Measurements from ENCODE around the gene ZNF680.

ZNF680 gene

DNA sequence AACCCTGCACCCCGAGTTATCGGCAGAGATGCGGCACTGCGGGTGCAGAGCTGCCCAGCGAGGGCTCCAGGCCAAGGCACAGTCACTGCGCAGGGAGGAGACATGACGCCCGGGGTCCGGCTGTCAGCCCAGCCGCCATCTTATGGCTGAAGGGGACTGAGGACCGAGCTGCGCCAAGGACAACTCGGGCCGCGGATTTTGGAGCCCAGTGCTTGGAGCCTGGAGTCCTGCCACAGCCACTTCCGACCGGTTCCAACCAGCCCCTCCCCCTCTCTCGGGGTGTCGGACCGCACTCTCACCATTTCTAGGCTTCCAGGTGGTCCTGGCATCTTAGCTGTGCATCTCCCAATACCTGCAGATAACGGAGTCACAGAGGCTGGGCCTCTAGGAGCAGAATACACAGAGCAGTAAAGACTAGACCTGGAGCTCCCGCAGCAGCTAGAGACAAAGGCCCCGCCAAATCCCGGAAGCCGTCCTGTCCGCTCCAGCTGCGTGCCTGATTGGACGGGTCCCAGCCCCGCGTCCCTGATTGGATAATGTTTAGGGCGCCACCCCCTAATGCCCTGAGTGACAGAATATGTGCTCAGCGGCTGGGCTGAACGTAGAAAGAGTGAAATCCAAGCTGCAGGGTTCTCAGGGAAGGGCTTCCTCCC, at the start of gene ZNF680:
Gene ZNF680 (minus strand): TSS at position 446 of the 653 bp plus-strand sequence. CDS start 117 bp downstream, at position 329.
- DNase-seq (ENCODE audit: low read depth, low spot score): peak; percentile 57
- H3K36me3 ChIP-seq (ENCODE audit: insufficient read depth, low read length): peaks cover 20% of the 10 kb centered on the region
- H3K27ac ChIP-seq: peak within 1 kb of the TSS; percentile 68; the same call in 1 of the 2 replicates
- peak within 1 kb of the TSS; percentile 93 for H3K4me3 ChIP-seq
- TF ChIP-seq POLR2AphosphoS5 (IDR thresholded peaks at IDR 0.05; ENCODE audit: borderline replicate concordance, low read depth, low read length) (peak; percentile 58; the same call in 1 of the 2 replicates), FOXP2 (optimal IDR thresholded peaks at IDR 0.05; ENCODE audit: control extremely low read depth, extremely low read length, insufficient read depth) (no peak)
- no peaks in the 10 kb centered on the region for H3K9me3 ChIP-seq (ENCODE audit: low read depth, low read length)
- peak within 1 kb of the TSS; percentile 87 for H3K9ac ChIP-seq (ENCODE audit: insufficient read length)

DNA sequence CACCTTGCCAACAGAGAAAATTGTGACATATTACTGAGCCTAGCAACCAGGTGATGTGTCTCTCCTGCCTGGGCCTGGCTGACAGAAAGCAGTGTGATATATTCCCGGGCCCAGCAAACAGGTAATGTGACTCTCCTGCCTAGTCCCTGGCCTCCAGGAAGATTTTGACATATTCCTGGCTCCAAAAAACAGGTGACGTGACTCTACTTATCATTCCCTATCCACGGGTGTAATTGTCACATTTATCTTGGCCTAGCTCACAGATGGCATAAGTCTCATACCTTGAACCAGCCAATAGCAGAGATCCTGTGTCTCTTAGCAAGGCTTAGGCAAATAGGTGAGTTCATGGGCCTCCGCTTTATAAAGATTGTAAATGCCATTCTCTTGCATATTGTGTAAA, 49.6 kb upstream of the ZNF680 start:
- Histone ChIP-seq H3K36me3 (ENCODE audit: insufficient read depth, low read length) (no peaks in the 10 kb centered on the region), H3K9me3 (ENCODE audit: low read depth, low read length) (no peaks in the 10 kb centered on the region), H3K4me3 (no peak overlapping the region)

DNA sequence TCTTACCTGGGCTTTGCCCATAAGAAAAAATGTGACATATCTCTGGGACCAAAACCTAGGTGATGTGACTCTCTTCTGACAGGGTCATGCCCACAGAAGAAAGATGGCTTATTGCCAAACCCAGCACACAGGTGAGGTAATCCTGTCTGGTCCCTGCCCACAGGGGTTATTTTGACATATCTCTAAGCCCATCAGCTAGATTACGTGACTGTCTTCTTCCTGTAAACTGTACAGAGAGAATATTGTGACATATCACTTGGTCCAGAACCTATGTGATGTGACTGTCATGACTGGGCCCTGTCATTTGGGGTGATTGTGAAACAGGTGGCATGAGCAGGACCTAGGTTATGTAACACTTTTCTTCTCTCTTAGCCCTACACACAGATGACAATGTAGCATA, 48.8 kb upstream of the ZNF680 start:
- Histone ChIP-seq H3K9ac (ENCODE audit: insufficient read length) (no peak overlapping the region), H3K36me3 (ENCODE audit: insufficient read depth, low read length) (no peaks in the 10 kb centered on the region), H3K4me3 (no peak overlapping the region), H3K27ac (no peak overlapping the region), H3K9me3 (ENCODE audit: low read depth, low read length) (no peaks in the 10 kb centered on the region)
- no peak for TF ChIP-seq POLR2AphosphoS5 (IDR thresholded peaks at IDR 0.05; ENCODE audit: borderline replicate concordance, low read depth, low read length)
- TF ChIP-seq FOXP2 (optimal IDR thresholded peaks at IDR 0.05; ENCODE audit: control extremely low read depth, extremely low read length, insufficient read depth): no peak
- TF ChIP-seq EZH2 (IDR thresholded peaks at IDR 0.05): no peak
- DNase-seq (ENCODE audit: low read depth, low spot score): no peak

More for the DNA sequence above, 49.6 kb upstream of the ZNF680 start:
- TF ChIP-seq EZH2 (IDR thresholded peaks at IDR 0.05) (no peak), FOXP2 (optimal IDR thresholded peaks at IDR 0.05; ENCODE audit: control extremely low read depth, extremely low read length, insufficient read depth) (no peak), POLR2AphosphoS5 (IDR thresholded peaks at IDR 0.05; ENCODE audit: borderline replicate concordance, low read depth, low read length) (no peak)
- no peak for DNase-seq (ENCODE audit: low read depth, low spot score)
- Histone ChIP-seq H3K9ac (ENCODE audit: insufficient read length) (no peak overlapping the region), H3K27ac (no peak overlapping the region)

DNA sequence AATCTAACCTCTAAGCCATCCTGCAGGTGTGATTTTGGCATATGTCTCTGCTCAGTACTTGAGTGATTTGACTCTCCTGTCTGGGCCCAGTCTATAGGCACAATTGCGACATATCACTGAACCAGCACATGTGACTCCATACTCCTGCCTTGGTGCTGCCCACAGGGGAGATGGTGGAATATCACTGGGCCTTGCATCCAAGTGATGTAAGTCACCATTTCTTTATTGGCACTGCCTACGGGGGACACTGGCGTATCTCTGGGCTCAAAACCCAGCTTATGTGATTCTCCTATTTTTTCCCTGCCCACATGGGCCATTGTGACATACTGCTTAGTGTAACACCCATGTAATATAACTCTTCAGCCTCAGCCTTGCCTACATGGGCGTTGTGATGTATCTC, 48.1 kb upstream of the ZNF680 start:
- Histone ChIP-seq H3K4me3 (no peak overlapping the region), H3K27ac (no peak overlapping the region), H3K9ac (ENCODE audit: insufficient read length) (no peak overlapping the region), H3K9me3 (ENCODE audit: low read depth, low read length) (no peaks in the 10 kb centered on the region), H3K36me3 (ENCODE audit: insufficient read depth, low read length) (no peaks in the 10 kb centered on the region)
- TF ChIP-seq POLR2AphosphoS5 (IDR thresholded peaks at IDR 0.05; ENCODE audit: borderline replicate concordance, low read depth, low read length): no peak
- no peak for TF ChIP-seq EZH2 (IDR thresholded peaks at IDR 0.05)
- TF ChIP-seq FOXP2 (optimal IDR thresholded peaks at IDR 0.05; ENCODE audit: control extremely low read depth, extremely low read length, insufficient read depth): no peak
- no peak for DNase-seq (ENCODE audit: low read depth, low spot score)

DNA sequence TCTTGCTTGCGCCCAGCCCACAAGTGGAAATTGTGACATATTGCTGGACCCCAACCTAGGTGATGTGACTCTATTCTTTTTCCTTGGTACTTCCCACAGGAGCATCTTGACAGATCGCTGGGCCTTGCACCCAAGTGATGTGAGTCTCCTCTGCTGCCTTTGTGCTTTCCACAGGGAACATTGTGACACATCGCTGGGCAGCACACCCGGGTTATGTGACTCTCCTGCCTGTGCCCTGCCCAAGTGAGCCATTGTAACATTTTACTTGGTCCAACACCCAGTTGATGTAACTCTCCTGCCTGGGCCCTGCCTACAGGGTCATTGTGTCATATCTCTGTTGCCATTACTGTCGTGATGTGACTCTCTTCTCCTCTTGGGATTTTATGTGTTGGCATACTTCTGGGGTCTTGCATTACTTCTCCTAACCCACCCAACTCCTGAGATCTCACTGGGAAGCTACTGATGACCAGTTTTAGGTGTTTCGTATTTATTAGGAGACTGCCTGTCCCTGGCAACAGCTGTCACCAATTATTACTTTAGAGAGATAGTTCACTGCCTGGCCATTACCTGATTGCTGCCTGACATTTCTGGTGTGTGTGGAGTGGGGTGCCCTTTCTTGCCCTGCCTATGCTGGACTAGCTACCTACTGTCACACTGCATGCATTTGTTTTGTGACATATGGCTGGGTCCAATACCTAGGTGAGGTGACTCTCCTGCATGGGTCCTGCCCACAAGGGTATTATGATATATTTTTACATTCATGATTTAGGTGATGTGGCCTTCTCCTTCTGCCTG, 45.4 kb upstream of the ZNF680 start:
- Histone ChIP-seq H3K36me3 (ENCODE audit: insufficient read depth, low read length) (no peaks in the 10 kb centered on the region), H3K4me3 (no peak overlapping the region), H3K9ac (ENCODE audit: insufficient read length) (no peak overlapping the region), H3K9me3 (ENCODE audit: low read depth, low read length) (no peaks in the 10 kb centered on the region), H3K27ac (no peak overlapping the region)
- no peak for DNase-seq (ENCODE audit: low read depth, low spot score)
- TF ChIP-seq EZH2 (IDR thresholded peaks at IDR 0.05): no peak

DNA sequence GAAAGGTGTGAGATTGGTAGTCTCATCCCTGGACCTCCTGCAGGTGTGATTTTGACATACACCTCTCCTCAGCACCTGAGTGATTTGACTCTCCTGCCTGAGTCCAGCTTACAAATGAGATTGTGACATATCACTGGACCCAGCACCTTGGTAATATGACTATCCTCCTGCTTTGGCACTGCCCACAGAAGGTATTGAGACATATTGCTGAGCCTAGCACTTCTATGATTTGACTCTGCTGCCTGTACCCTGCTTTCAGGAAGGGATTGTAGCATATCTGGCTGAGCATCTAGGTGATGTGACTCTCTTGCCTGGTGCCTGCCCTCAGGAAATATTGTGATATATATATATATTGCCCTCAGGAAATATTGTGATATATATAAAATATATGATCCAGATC, 43.5 kb upstream of the ZNF680 start:
- H3K27ac ChIP-seq: no peak overlapping the region
- no peak for TF ChIP-seq POLR2AphosphoS5 (IDR thresholded peaks at IDR 0.05; ENCODE audit: borderline replicate concordance, low read depth, low read length)
- TF ChIP-seq FOXP2 (optimal IDR thresholded peaks at IDR 0.05; ENCODE audit: control extremely low read depth, extremely low read length, insufficient read depth): no peak
- no peak for TF ChIP-seq EZH2 (IDR thresholded peaks at IDR 0.05)
- no peaks in the 10 kb centered on the region for H3K36me3 ChIP-seq (ENCODE audit: insufficient read depth, low read length)
- H3K4me3 ChIP-seq: no peak overlapping the region
- no peak overlapping the region for H3K9ac ChIP-seq (ENCODE audit: insufficient read length)
- H3K9me3 ChIP-seq (ENCODE audit: low read depth, low read length): no peaks in the 10 kb centered on the region
- DNase-seq (ENCODE audit: low read depth, low spot score): no peak

DNA sequence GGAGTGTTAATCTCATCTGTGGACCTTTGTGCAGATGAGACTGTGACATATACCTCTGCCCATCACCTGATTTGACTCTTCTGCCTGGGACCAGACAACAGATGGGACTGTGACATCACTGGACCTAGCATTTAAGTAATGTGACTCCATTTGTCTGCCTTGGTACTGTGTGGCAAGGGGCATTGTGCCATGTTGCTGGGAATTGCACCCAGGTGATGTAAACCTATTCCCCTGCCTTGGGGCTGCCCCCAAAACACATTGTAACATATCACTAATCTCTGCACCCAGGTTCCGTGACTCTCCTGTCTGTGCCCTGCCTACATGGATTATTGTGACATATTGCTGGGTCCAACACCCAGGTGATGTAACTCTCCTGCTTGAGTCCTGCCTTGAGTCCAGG, 40.4 kb upstream of the ZNF680 start:
- Histone ChIP-seq H3K4me3 (no peak overlapping the region), H3K9me3 (ENCODE audit: low read depth, low read length) (no peaks in the 10 kb centered on the region)

DNA sequence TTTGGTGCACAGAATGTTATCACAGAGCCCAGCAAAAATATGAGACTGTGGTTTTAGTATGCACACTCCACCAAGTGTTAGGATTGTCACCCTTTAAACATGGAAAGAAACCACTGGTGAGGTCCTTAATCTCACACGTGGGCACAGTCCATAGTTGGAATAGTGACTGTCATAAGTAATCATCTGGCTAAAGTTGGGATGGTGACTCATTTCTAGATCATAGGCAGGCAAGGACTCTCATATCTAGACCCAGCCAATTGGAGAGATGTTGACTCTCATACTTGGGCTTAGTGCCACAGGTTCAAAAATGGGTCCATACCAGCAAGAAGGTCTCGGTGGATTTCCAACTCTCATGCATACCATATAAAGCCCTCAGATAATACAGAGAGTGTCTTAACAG, 39.6 kb upstream of the ZNF680 start:
- no peak overlapping the region for H3K9ac ChIP-seq (ENCODE audit: insufficient read length)
- no peaks in the 10 kb centered on the region for H3K9me3 ChIP-seq (ENCODE audit: low read depth, low read length)
- no peak for DNase-seq (ENCODE audit: low read depth, low spot score)
- no peak overlapping the region for H3K4me3 ChIP-seq
- H3K36me3 ChIP-seq (ENCODE audit: insufficient read depth, low read length): no peaks in the 10 kb centered on the region
- TF ChIP-seq FOXP2 (optimal IDR thresholded peaks at IDR 0.05; ENCODE audit: control extremely low read depth, extremely low read length, insufficient read depth) (no peak), POLR2AphosphoS5 (IDR thresholded peaks at IDR 0.05; ENCODE audit: borderline replicate concordance, low read depth, low read length) (no peak), EZH2 (IDR thresholded peaks at IDR 0.05) (no peak)
- no peak overlapping the region for H3K27ac ChIP-seq

More for the DNA sequence above, 40.4 kb upstream of the ZNF680 start:
- Histone ChIP-seq H3K27ac (no peak overlapping the region), H3K36me3 (ENCODE audit: insufficient read depth, low read length) (no peaks in the 10 kb centered on the region), H3K9ac (ENCODE audit: insufficient read length) (no peak overlapping the region)
- no peak for DNase-seq (ENCODE audit: low read depth, low spot score)
- TF ChIP-seq POLR2AphosphoS5 (IDR thresholded peaks at IDR 0.05; ENCODE audit: borderline replicate concordance, low read depth, low read length): no peak
- no peak for TF ChIP-seq FOXP2 (optimal IDR thresholded peaks at IDR 0.05; ENCODE audit: control extremely low read depth, extremely low read length, insufficient read depth)
- no peak for TF ChIP-seq EZH2 (IDR thresholded peaks at IDR 0.05)
